ENCODE measurements around the gene SLC10A7. TPM values are rescaled to one million over a fixed set of nuclear protein-coding genes. Genes with fewer than 3 reads are reported as not detected.

The SLC10A7 gene
- total RNA-seq, 3 donors from 2014 or later, result 11.6 to 14.4 (median 13.0) TPM

DNA sequence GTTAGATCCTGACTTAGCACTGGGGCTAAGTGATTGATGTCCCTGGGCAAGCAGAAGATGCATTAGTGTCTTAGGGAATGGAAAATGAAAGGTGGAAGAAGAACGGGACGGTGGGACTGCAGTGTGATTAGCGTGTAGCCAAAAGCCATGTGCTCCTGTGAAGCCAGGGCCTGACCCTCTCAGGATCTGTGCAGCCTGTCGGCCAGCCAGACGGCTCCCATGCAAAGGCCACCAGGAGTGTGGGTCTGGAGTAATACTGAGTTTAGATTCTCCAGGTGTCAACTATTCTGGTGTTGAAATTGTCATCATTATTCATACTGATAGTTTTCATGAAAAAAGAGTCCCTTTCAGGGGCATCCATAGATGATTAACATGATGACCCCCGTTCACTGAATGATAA lies 275.4 kb downstream of the SLC10A7 start:
- DNase-seq, result no peak
- peaks cover 5% of the 10 kb centered on the region for H3K36me3 Mint-ChIP-seq (ENCODE audit: insufficient read depth)
- no peaks in the 10 kb centered on the region for H3K9me3 Mint-ChIP-seq
- peaks cover 5% of the 10 kb centered on the region for H3K27me3 Mint-ChIP-seq (ENCODE audit: low read depth)
- no peak overlapping the region for H3K4me3 Mint-ChIP-seq
- peaks cover 19% of the 10 kb centered on the region for H3K4me1 Mint-ChIP-seq (ENCODE audit: low read depth)
- no peak for ATAC-seq

DNA sequence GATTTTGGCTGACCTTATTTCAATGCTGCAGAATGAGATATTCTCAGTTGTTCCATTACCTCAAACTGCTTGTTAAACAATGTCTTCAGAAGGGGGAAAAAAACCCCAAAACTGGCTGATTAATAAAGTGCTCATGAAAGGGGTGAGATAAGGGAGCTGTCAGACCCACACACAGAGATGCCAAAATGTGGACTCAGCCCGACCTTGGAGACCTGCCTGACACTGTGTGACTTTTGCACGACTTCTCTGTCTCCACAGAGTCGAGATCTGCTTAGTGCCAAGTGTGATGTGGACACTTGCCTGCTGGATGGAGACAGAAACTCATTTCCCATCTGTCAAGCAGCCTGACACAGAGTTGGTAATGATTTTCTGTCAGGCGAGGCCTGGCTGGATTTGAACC lies 275.9 kb downstream of the SLC10A7 start:
- peaks cover 5% of the 10 kb centered on the region for H3K27me3 Mint-ChIP-seq (ENCODE audit: low read depth)
- peaks cover 5% of the 10 kb centered on the region for H3K36me3 Mint-ChIP-seq (ENCODE audit: insufficient read depth)
- H3K9me3 Mint-ChIP-seq, result no peaks in the 10 kb centered on the region
- H3K4me1 Mint-ChIP-seq (ENCODE audit: low read depth), result peaks cover 19% of the 10 kb centered on the region
- ATAC-seq (peak; percentile 14 to 29), DNase-seq (no peak)
- H3K4me3 Mint-ChIP-seq, result no peak overlapping the region

DNA sequence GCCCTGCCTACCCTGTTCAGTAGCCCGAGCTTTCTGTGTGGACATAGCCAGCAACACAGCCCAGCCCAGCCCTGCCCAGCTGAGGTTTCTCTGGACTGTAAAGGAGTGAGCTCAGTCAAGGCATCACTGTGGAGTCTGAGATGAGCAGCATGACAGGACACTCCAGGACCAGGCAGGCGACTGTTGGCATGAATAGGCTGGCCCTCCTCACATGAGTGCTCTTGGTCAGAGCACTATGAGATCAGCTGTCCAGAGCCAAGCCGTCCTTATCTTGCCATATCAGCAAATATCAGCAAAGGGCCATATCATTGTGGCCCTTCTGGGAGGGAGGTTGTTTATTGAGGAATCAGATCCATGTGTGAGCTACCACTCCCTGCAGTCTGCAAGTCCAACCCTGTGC lies 276.5 kb downstream of the SLC10A7 start:
- H3K9me3 Mint-ChIP-seq, result no peaks in the 10 kb centered on the region
- no peak for ATAC-seq
- no peak overlapping the region for H3K4me3 Mint-ChIP-seq
- DNase-seq, result no peak
- peaks cover 5% of the 10 kb centered on the region for H3K36me3 Mint-ChIP-seq (ENCODE audit: insufficient read depth)
- H3K4me1 Mint-ChIP-seq (ENCODE audit: low read depth), result peaks cover 19% of the 10 kb centered on the region
- H3K27me3 Mint-ChIP-seq (ENCODE audit: low read depth), result peaks cover 5% of the 10 kb centered on the region

DNA sequence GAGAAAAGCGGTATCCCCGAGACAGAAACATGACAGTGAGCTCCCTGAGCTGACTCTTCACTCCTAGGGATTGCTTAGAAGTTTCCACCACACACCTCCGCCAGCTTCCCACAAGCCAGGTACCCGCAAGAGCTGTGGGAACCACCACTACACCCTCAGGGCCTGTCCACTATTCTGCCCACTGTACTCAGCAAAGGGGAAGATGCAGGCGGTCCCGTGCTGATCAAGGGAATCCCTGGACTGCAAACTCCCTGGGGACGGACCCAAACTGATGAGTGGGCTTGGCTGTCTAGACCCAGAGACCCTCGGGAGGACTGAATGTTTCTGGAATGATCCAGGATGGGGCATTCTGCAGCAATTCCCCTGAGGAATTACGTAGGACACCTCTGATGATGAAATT lies 277.2 kb downstream of the SLC10A7 start:
- DNase-seq, result no peak
- H3K27me3 Mint-ChIP-seq (ENCODE audit: low read depth), result peaks cover 5% of the 10 kb centered on the region
- H3K36me3 Mint-ChIP-seq (ENCODE audit: insufficient read depth), result peaks cover 2% of the 10 kb centered on the region
- H3K9me3 Mint-ChIP-seq, result no peaks in the 10 kb centered on the region
- H3K4me3 Mint-ChIP-seq, result no peak overlapping the region
- peaks cover 19% of the 10 kb centered on the region for H3K4me1 Mint-ChIP-seq (ENCODE audit: low read depth)
- no peak for ATAC-seq

DNA sequence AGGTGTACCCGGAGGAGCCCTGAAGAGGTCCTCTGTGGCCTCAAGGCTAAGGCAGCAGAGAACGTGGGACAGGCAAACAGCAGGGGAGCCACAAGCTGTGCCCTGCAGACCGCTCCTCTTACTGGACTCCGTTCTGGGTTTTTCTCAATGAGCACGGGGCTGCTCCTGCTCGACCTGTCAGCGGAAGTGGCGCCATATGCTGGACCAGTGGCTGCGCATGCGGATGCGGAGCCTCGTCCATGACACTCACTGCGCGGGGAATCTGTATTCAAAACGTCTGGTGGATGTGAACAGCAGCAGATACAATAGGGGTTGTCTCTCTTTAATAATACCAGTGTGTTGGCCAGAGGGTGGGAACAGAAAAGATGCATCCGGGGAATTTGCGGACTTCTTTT lies 277.9 kb downstream of the SLC10A7 start:
- peak overlapping the region; percentile 20 for H3K4me3 Mint-ChIP-seq
- DNase-seq (no peak), ATAC-seq (no peak)
- H3K36me3 Mint-ChIP-seq (ENCODE audit: insufficient read depth), result peaks cover 2% of the 10 kb centered on the region
- H3K9me3 Mint-ChIP-seq, result no peaks in the 10 kb centered on the region
- H3K27me3 Mint-ChIP-seq (ENCODE audit: low read depth), result peaks cover 5% of the 10 kb centered on the region
- peaks cover 19% of the 10 kb centered on the region for H3K4me1 Mint-ChIP-seq (ENCODE audit: low read depth)

DNA sequence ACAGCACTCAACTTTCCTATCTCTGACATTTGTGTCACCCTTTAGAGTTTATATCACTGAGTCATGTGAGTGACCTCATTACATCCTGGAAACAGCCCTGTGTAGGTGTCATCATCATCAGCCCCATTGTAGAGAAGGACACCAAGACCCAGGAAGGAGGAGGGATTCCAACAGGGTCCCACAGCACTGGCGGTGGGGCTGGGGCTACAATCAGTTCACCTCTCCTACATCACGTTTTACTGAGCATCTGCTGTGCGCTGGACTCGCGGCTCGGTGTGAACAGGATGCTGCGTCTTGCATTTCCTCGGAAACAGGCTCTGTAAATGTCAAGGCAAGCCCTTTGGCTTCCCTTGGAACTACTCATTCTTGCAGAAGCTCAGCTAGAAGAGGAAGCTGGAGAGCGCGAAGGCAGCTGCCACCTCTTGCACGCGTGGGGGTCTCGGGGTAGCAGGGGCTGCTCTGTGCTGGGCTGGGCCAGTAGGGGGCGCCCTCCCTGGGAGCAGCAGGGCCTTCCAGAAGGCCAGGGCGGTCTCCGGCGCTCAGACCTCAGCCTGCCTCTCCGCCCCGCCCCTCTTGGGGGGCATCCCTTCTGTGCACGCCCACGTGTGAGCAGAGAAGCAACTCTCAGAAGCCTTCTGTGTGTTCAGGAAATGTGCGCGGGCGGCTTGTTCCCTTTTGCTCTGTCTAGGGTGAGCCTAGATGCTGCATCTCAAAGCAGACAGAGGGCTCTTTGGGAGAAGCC lies 278.4 kb downstream of the SLC10A7 start:
- Mint-ChIP-seq H3K9me3 (no peaks in the 10 kb centered on the region), H3K4me3 (peak overlapping the region; percentile 62), H3K27me3 (ENCODE audit: low read depth) (peaks cover 5% of the 10 kb centered on the region), H3K36me3 (ENCODE audit: insufficient read depth) (peaks cover 2% of the 10 kb centered on the region), H3K4me1 (ENCODE audit: low read depth) (peaks cover 19% of the 10 kb centered on the region)
- ATAC-seq (peak; percentile 71 to 76), DNase-seq (peak; percentile 59)

DNA sequence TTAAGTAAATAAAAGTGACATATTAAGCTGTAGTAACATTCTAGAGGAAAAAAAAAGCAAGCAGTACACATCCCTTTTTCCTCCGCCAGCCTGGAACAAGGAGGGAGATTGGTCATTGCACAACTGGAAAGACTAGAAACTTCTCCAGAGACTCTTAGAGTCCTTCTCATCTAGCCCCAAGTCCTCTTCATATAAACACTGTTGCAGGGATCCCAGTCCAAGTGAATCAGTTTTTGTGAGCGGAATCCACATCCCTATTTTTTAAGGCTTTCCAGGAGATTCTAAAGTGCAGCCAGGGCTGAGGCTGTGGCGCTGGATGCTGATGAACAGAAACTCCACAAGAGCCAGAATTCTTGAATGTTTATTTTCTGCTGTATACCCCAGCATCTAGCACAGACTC lies 283.6 kb downstream of the SLC10A7 start:
- H3K36me3 Mint-ChIP-seq (ENCODE audit: insufficient read depth), result no peaks in the 10 kb centered on the region

DNA sequence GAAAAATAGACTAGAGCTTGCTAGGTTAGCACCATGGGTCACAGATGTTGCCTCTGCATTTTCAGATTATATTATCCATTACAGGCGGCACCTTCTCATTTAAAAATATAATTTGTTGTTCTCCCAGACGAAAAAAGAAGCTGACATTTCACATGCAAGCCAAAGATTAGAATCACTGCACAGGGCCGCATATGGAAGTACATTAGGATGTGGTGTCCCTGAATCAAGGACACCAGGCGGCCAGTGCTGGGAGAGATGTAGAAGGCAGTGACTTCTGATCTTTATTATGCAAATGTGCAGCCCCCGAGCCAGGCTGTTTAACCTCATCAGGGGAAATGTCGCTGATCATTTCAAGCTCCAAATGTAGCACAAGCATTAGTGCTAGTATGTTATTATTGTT lies 284.6 kb downstream of the SLC10A7 start:
- H3K9me3 Mint-ChIP-seq, result no peaks in the 10 kb centered on the region
- ATAC-seq, result no peak
- H3K4me1 Mint-ChIP-seq (ENCODE audit: low read depth), result peaks cover 3% of the 10 kb centered on the region
- H3K27me3 Mint-ChIP-seq (ENCODE audit: low read depth), result peaks cover 8% of the 10 kb centered on the region
- no peaks in the 10 kb centered on the region for H3K36me3 Mint-ChIP-seq (ENCODE audit: insufficient read depth)
- no peak overlapping the region for H3K4me3 Mint-ChIP-seq
- DNase-seq, result no peak

More for the DNA sequence above, 283.6 kb downstream of the SLC10A7 start:
- DNase-seq (no peak), ATAC-seq (no peak)
- Mint-ChIP-seq H3K9me3 (no peaks in the 10 kb centered on the region), H3K27me3 (ENCODE audit: low read depth) (peaks cover 8% of the 10 kb centered on the region), H3K4me3 (no peak overlapping the region), H3K4me1 (ENCODE audit: low read depth) (peaks cover 5% of the 10 kb centered on the region)

DNA sequence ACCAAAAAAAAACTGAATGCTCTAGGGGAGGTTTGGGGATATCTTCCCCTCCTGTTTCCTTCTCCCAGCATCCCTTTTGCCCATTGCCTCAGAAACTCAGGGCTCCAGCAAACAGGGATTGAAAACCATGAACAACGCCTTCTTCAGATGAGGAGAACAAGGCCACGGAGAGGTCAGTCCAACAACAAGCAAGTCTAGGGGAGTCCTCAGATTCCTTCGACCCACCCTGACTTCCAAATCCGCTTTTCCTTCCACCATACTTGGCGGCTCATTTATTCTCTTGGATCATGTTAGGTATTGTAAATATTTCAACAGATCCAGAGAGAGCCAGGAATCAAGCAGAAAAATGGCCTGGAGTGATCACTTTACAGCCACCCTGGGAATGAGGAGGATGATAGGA lies 285.5 kb downstream of the SLC10A7 start:
- ATAC-seq (no peak), DNase-seq (no peak)
- Mint-ChIP-seq H3K9me3 (no peaks in the 10 kb centered on the region), H3K4me3 (no peak overlapping the region), H3K36me3 (ENCODE audit: insufficient read depth) (no peaks in the 10 kb centered on the region), H3K4me1 (ENCODE audit: low read depth) (no peaks in the 10 kb centered on the region), H3K27me3 (ENCODE audit: low read depth) (peaks cover 6% of the 10 kb centered on the region)

DNA sequence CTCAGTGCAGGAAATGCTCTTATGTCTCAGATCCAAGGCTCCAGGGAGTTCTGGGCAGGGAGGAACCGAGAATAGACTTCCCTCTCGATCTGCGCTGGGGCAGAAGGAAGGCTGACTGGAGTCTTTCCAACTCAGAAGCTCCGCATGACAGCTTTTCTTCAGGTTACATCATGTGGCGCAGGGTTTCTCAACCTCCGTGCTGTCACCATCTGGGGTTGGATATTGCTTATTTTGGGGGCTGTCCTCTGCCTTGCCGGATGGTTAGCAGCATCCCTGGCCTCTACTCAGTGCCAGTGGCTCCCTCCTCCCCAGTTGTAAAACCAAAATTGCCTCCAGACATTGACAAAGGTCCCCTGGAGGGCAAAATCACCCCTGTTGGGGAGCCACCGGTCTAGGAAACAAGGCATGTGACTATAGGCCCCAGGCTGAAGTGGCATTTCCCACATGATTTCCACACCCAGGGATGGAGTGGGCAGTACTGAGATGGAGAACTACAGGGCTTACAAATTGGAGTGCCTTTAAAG lies 286.0 kb downstream of the SLC10A7 start:
- no peaks in the 10 kb centered on the region for H3K9me3 Mint-ChIP-seq

DNA sequence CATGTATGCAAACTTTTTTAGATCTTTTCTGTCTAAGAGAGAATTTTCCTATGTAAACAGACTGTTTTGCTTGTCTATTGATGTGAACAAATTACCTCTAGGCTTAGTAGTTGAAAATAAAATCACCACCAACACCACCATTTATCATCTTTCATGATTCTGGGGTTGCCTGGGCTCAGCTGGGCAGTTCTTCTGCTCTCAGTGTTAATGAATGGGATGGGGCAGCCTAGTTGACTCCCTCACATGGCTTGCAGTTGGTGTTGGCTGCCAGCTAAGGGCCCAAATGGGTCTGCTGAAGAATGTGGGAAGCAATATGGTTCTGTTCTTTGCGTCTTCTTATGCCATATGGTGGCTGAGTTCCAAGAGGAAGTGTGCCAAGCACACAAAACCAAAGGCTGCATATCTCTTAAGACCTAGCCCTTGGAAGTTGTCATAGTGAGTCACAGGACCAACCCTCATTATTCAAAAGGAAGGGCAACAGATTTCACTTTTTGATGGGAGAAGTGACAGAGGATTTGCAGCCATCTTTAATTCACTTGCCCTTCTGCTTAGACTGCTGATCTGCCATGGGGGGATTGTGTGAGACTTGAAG lies 289.5 kb downstream of the SLC10A7 start:
- ATAC-seq (no peak), DNase-seq (no peak)
- no peaks in the 10 kb centered on the region for H3K36me3 Mint-ChIP-seq (ENCODE audit: insufficient read depth)
- no peaks in the 10 kb centered on the region for H3K9me3 Mint-ChIP-seq
- H3K27me3 Mint-ChIP-seq (ENCODE audit: low read depth), result peaks cover 2% of the 10 kb centered on the region
- no peaks in the 10 kb centered on the region for H3K4me1 Mint-ChIP-seq (ENCODE audit: low read depth)
- no peak overlapping the region for H3K4me3 Mint-ChIP-seq

More for the DNA sequence above, 286.0 kb downstream of the SLC10A7 start:
- Mint-ChIP-seq H3K36me3 (ENCODE audit: insufficient read depth) (no peaks in the 10 kb centered on the region), H3K4me1 (ENCODE audit: low read depth) (no peaks in the 10 kb centered on the region), H3K4me3 (no peak overlapping the region), H3K27me3 (ENCODE audit: low read depth) (peaks cover 6% of the 10 kb centered on the region)
- DNase-seq (no peak), ATAC-seq (no peak)

DNA sequence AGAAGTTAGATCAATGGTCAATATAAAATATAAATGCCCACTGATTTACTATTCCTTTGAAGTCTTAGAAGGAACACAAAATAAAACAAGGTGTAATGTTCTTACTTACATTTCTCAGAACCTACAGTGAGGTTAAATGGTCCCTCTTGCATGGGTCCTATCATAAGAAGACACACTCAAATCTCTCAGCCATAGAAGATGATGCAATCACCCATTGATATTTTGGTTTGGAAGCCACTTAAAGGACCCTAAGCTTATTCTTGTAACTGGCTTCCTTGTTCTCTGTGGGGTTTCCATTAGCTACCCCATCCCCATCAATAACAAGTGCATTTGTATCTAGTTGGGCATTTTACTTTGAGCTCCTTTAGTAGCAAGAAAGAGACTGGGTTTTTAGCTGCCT lies 292.3 kb downstream of the SLC10A7 start:
- Mint-ChIP-seq H3K4me3 (no peak overlapping the region), H3K9me3 (no peaks in the 10 kb centered on the region), H3K27me3 (ENCODE audit: low read depth) (no peaks in the 10 kb centered on the region), H3K4me1 (ENCODE audit: low read depth) (no peaks in the 10 kb centered on the region), H3K36me3 (ENCODE audit: insufficient read depth) (no peaks in the 10 kb centered on the region)
- no peak for DNase-seq
- ATAC-seq, result no peak

DNA sequence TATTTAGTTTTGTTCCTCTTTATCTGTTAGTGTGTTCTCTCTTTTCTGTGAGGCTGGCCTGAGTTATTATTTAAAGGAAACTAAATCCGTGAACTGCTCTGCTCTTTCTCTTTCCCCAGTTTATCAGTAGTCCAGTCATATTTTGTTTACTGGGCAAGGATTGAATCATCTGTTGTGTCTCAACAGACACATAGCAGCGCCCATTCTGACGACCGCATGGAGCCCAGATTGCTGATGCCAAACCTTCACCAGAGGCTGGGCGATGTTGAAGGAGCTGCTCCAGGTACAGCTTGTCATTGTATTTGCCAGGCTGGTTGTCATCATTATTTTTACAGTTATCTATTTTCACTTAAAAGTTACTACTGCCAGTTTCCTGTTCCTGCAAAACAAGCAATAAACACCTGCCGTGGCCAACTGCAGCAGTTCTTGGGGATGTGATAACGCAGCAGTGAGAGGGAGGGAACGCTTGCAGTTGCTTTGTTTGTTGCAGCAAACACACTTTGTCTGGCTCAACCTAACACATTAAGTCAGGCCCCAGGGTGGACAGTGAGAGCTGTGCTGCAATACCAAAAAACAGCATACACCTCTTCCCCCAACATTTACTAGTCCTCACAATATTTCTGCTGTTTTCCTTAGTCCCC lies 297.3 kb downstream of the SLC10A7 start:
- Mint-ChIP-seq H3K9me3 (no peaks in the 10 kb centered on the region), H3K4me3 (no peak overlapping the region), H3K4me1 (ENCODE audit: low read depth) (no peaks in the 10 kb centered on the region), H3K36me3 (ENCODE audit: insufficient read depth) (no peaks in the 10 kb centered on the region), H3K27me3 (ENCODE audit: low read depth) (no peaks in the 10 kb centered on the region)
- ATAC-seq (no peak), DNase-seq (no peak)

DNA sequence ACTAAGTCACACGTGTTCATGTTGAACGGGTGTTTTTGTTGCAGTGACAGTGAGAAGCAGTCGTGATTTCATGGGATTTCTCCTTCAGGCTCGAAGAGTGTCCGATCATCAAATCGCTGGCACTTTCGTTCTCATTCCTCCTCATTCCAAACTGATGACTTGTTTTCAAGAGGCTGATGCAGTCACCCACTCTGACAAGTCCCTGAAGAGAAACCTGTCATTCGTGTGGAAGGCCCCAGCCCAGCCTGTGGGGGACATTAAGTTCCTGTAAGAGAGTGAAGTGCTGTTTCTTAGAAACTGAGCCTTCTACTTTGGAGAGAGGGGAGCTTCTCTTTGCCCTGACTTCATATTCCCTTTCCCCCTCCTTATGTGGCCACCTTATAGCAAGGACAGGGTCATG lies 299.4 kb downstream of the SLC10A7 start:
- H3K4me3 Mint-ChIP-seq, result no peak overlapping the region
- no peak for DNase-seq
- H3K9me3 Mint-ChIP-seq, result no peaks in the 10 kb centered on the region
- no peaks in the 10 kb centered on the region for H3K27me3 Mint-ChIP-seq (ENCODE audit: low read depth)
- H3K4me1 Mint-ChIP-seq (ENCODE audit: low read depth), result no peaks in the 10 kb centered on the region
- no peaks in the 10 kb centered on the region for H3K36me3 Mint-ChIP-seq (ENCODE audit: insufficient read depth)
- ATAC-seq, result no peak

DNA sequence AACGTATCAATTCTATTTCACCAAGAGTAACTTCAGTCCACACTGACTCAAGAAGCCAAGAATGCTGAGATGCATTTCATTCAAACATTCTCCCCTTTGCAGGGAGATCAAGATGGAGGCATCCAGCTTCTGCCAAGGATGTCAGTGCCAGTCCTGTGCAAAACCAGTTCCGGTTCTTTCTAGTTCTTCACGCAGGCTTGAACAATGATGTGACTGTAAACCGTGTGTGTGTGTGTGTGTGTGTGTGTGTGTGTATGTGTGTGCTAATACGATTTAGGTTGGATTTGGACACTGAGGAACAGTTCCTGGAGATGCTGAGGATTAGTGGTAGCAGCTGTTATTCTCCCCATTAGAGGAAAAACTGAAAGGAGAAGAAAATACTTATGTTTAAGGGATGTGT lies 307.5 kb downstream of the SLC10A7 start, which contains the start of gene REELD1:
Gene REELD1, plus strand, starts transcription at position 301 of the 400 bp plus-strand sequence. CDS start 2,415 bp downstream, outside the sequence.
- Mint-ChIP-seq H3K36me3 (ENCODE audit: insufficient read depth) (no peaks in the 10 kb centered on the region), H3K27me3 (ENCODE audit: low read depth) (no peaks in the 10 kb centered on the region), H3K4me1 (ENCODE audit: low read depth) (no peaks in the 10 kb centered on the region), H3K4me3 (no peak within 1 kb of the TSS), H3K9me3 (no peaks in the 10 kb centered on the region)
- ATAC-seq (no peak), DNase-seq (no peak)

All from activated T-cell treated with anti-CD3 and anti-CD28 coated beads, Interleukin-2, amount 50 U/mL, for 4 hours (primary cell).